ENCODE measurements around the gene STX1B.

- TF ChIP-seq CTCF (IDR thresholded peaks at IDR 0.05) = no peak
- no peak for TF ChIP-seq POLR2A (IDR thresholded peaks at IDR 0.05)
Measured at GRCh38 chr16:30953111-30953510, 57.3 kb downstream of the STX1B start.
